CD14-positive monocyte (primary cell): ENCODE data around the gene SIX2. TPM values are rescaled to one million over a fixed set of nuclear protein-coding genes. Genes with fewer than 3 reads are reported as not detected.

Experiments used
- DNase-seq, 3 donors: peaks; one replicate each; pipeline ENCODE4 v3.0.0-alpha.2; 2011 to 2022
- H2AFZ ChIP-seq: 2 replicates; pipeline ENCODE4 v1.6.0; 2012; ENCODE audit warnings: mild to moderate bottlenecking, low read depth, low read length, inconsistent platforms; ENCODE audit not compliant: insufficient read depth, poor library complexity, severe bottlenecking
- H3K27ac ChIP-seq, 2 donors: 1 replicate in 1 of 2; 2 replicates in 1 of 2; pipeline ENCODE4 v1.5.1; 2012 to 2013; ENCODE audit warnings: low read length in 2 of 2, control low read depth in 1 of 2, inconsistent platforms in 1 of 2, low read depth in 1 of 2, mild to moderate bottlenecking in 1 of 2
- H3K27me3 ChIP-seq, 2 donors: one replicate each; pipeline versions ENCODE4 v1.6.0 to v1.6.1; 2011 to 2013; ENCODE audit warnings: low read length in 2 of 2; ENCODE audit not compliant: control insufficient read depth in 2 of 2, insufficient read depth in 2 of 2
- H3K36me3 ChIP-seq, 2 donors: replicated peaks in 1 of 2; 1 replicate in 1 of 2; 2 replicates in 1 of 2; pipeline versions ENCODE4 v1.5.1 to v1.6.1; 2012 to 2013; ENCODE audit warnings: low read length in 2 of 2, control low read depth in 1 of 2, inconsistent platforms in 1 of 2, mild to moderate bottlenecking in 1 of 2; ENCODE audit not compliant: insufficient read depth in 2 of 2, control insufficient read depth in 1 of 2
- H3K4me1 ChIP-seq, 2 donors: 1 replicate in 1 of 2; 2 replicates in 1 of 2; pipeline versions ENCODE4 v1.5.1 to v1.6.1; 2012 to 2013; ENCODE audit warnings: low read length in 2 of 2, control low read depth in 1 of 2, inconsistent platforms in 1 of 2, mild to moderate bottlenecking in 1 of 2, moderate library complexity in 1 of 2; ENCODE audit not compliant: insufficient read depth in 2 of 2, control insufficient read depth in 1 of 2
- H3K4me2 ChIP-seq: replicated peaks from 2 replicates; pipeline ENCODE3; 2012; ENCODE audit warnings: low read length, moderate library complexity, mild to moderate bottlenecking; ENCODE audit not compliant: poor library complexity, severe bottlenecking; ENCODE audit errors: extremely low read depth
- H3K4me3 ChIP-seq, 3 experiments: fragments of 200-600 bp in 1 of 3; sonication (generic) in 1 of 3; replicated peaks in 1 of 3; 1 replicate in 2 of 3; 2 replicates in 1 of 3; pipeline ENCODE4 v1.5.1; 2011 to 2013; ENCODE audit warnings: low read length in 3 of 3, mild to moderate bottlenecking in 3 of 3, control low read depth in 2 of 3, low read depth in 2 of 3, inconsistent platforms in 1 of 3, moderate library complexity in 1 of 3
- H3K79me2 ChIP-seq: 2 replicates; pipeline ENCODE4 v1.6.0; 2012; ENCODE audit warnings: mild to moderate bottlenecking, control low read depth, inconsistent platforms, low read length, moderate library complexity; ENCODE audit not compliant: insufficient read depth
- H3K9ac ChIP-seq: 2 replicates; pipeline ENCODE4 v1.6.0; 2017; ENCODE audit warnings: low read length, mild to moderate bottlenecking; ENCODE audit not compliant: insufficient read depth, poor library complexity, severe bottlenecking
- H3K9me3 ChIP-seq, 2 donors: replicated peaks in 1 of 2; 1 replicate in 1 of 2; 2 replicates in 1 of 2; pipeline versions ENCODE4 v1.5.1 to v1.6.1; 2012 to 2013; ENCODE audit warnings: low read length in 2 of 2, control low read depth in 1 of 2; ENCODE audit not compliant: control insufficient read depth in 1 of 2, insufficient read depth in 1 of 2
- H4K20me1 ChIP-seq: 2 replicates; pipeline ENCODE4 v1.6.0; 2012; ENCODE audit warnings: mild to moderate bottlenecking, low read length, control low read depth, moderate library complexity; ENCODE audit not compliant: insufficient read depth
- H3K27ac Mint-ChIP-seq, 7 donors: one replicate each; pipeline ENCODE4 v1.8.0; 2020; ENCODE audit warnings: mild to moderate bottlenecking in 7 of 7, mixed read lengths in 7 of 7, moderate library complexity in 6 of 7, inconsistent platforms in 2 of 7
- H3K27me3 Mint-ChIP-seq, 3 donors: one replicate each; pipeline ENCODE4 v1.8.0; 2021 to 2022; ENCODE audit warnings: low read depth in 3 of 3, mild to moderate bottlenecking in 3 of 3, mixed read lengths in 3 of 3, moderate library complexity in 3 of 3, inconsistent platforms in 1 of 3
- H3K36me3 Mint-ChIP-seq, 2 donors: one replicate each; pipeline ENCODE4 v1.8.0; 2020; ENCODE audit warnings: mixed read lengths in 2 of 2, inconsistent platforms in 1 of 2, mild to moderate bottlenecking in 1 of 2
- H3K4me1 Mint-ChIP-seq: one replicate; pipeline ENCODE4 v1.8.0; 2020; ENCODE audit warnings: mild to moderate bottlenecking, mixed read lengths
- H3K4me3 Mint-ChIP-seq, 2 donors: one replicate each; pipeline ENCODE4 v1.8.0; 2020; ENCODE audit warnings: mild to moderate bottlenecking in 2 of 2, mixed read lengths in 2 of 2, moderate library complexity in 1 of 2
- H3K9me3 Mint-ChIP-seq, 7 donors: one replicate each; pipeline ENCODE4 v1.8.0; 2020 to 2022; ENCODE audit warnings: mixed read lengths in 7 of 7, mild to moderate bottlenecking in 6 of 7, moderate library complexity in 6 of 7, inconsistent platforms in 2 of 7
- WGBS: methylation state at CpG from one replicate; pipeline ENCODE4 v1.1.5; 2013; ENCODE audit warnings: missing lambda C conversion rate; ENCODE audit not compliant: insufficient coverage; 5-methylcytosine and 5-hydroxymethylcytosine counted together
- intact Hi-C, 2 donors: fragments of 100-400 bp; cut with micrococcal nuclease; formaldehyde crosslinking; loops; one replicate each; pipeline versions ENCODE4 v1.15.0 to v1.15.1; 2023
- polyA plus RNA-seq, 3 donors: library from polyadenylated mRNA; depleted of rRNA in 1 of 3; unstranded in 2 of 3; stranded (reverse) in 1 of 3; fragments of 300-500 nt in 2 of 3; fragments of >200 nt in 1 of 3; fragmentation: Illumina TruSeq in 2 of 3; gene quantifications; 1 replicate in 2 of 3; 2 replicates in 1 of 3; pipeline ENCODE4 v1.2.3, GENCODE V29; 2012 to 2021
- TF ChIP-seq, protein P1 (sequence below): fragments of 200-600 bp; IDR thresholded peaks from one replicate; pipeline ENCODE4 v1.8.0; 2022; ENCODE audit warnings: antibody characterized with exemption, mild to moderate bottlenecking

The SIX2 gene
- polyA plus RNA-seq, 3 donors, result not detected

DNA sequence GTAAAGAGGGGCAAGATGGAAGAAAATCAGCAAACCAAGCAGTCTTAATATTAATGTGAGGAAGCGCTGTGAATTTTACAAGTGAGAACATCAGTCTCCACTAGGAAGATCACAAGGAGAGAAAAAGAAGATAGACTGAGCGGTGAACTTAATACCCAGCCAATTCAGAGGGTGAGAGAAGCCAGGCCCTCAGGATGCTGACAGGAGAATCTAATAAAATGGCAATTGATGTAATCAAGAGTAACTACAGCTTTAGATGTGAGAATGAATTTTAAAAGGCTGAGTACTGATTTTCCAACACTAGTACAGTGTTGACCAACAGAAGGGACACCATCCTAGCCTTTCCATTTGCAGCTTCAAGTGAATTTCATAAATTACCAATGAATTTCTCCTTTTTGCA lies 35.7 kb upstream of the SIX2 start:
- Histone ChIP-seq H3K9me3 (no peaks in the 10 kb centered on the region), H2AFZ (no peak overlapping the region), H3K4me1 (no peaks in the 10 kb centered on the region), H3K36me3 (no peaks in the 10 kb centered on the region), H3K4me2 (no peak overlapping the region), H3K27ac (no peak overlapping the region), H3K9ac (no peak overlapping the region), H3K79me2 (no peaks in the 10 kb centered on the region), H3K27me3 (peaks cover 10 to 14% of the 10 kb centered on the region in 2 donors), H4K20me1 (no peaks in the 10 kb centered on the region), H3K4me3 (no peak overlapping the region)
- Mint-ChIP-seq H3K36me3 (no peaks in the 10 kb centered on the region), H3K27ac (no peak overlapping the region), H3K4me1 (no peaks in the 10 kb centered on the region), H3K9me3 (peaks cover 0 to 3% (median 0%) of the 10 kb centered on the region in 7 donors), H3K27me3 (peaks cover 6 to 25% (median 17%) of the 10 kb centered on the region in 3 donors), H3K4me3 (no peak overlapping the region)
- TF ChIP-seq, protein P1, sequence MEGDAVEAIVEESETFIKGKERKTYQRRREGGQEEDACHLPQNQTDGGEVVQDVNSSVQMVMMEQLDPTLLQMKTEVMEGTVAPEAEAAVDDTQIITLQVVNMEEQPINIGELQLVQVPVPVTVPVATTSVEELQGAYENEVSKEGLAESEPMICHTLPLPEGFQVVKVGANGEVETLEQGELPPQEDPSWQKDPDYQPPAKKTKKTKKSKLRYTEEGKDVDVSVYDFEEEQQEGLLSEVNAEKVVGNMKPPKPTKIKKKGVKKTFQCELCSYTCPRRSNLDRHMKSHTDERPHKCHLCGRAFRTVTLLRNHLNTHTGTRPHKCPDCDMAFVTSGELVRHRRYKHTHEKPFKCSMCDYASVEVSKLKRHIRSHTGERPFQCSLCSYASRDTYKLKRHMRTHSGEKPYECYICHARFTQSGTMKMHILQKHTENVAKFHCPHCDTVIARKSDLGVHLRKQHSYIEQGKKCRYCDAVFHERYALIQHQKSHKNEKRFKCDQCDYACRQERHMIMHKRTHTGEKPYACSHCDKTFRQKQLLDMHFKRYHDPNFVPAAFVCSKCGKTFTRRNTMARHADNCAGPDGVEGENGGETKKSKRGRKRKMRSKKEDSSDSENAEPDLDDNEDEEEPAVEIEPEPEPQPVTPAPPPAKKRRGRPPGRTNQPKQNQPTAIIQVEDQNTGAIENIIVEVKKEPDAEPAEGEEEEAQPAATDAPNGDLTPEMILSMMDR, result no peak
- intact Hi-C loops, result no loop called here
- WGBS, result 100% methylated on average over 1 of the region's 2 CpGs
- DNase-seq, result no peak

DNA sequence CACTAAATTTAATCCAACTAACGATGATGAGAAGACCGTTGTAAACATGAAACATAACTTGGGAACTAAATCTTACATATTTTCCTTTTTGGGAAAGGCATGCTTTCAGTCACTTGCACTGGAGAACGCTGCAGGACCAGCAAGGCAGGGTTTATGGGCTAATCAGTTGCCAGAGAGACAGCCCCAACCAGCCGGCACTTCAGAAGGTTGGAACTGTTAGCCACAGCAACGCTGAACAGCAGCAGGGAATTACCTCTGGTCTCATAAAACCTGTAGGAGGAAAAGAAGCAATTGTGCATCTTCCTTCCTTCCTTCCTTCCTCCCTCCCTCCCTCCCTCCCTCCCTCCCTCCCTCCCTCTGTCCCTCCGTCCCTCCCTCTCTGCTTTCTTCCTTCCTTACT lies 33.9 kb upstream of the SIX2 start:
- Histone ChIP-seq H3K79me2 (no peaks in the 10 kb centered on the region), H3K36me3 (no peaks in the 10 kb centered on the region), H3K4me3 (no peak overlapping the region), H3K27me3 (peaks cover 10 to 14% of the 10 kb centered on the region in 2 donors), H2AFZ (no peak overlapping the region), H3K9ac (no peak overlapping the region), H3K4me2 (no peak overlapping the region), H3K4me1 (no peaks in the 10 kb centered on the region), H3K27ac (no peak overlapping the region), H3K9me3 (no peaks in the 10 kb centered on the region), H4K20me1 (no peaks in the 10 kb centered on the region)
- no peak for DNase-seq
- peaks cover 6 to 23% (median 21%) of the 10 kb centered on the region in 3 donors for H3K27me3 Mint-ChIP-seq
- peaks cover 0 to 3% (median 0%) of the 10 kb centered on the region in 7 donors for H3K9me3 Mint-ChIP-seq
- intact Hi-C loops, result no loop called here
- H3K4me1 Mint-ChIP-seq, result no peaks in the 10 kb centered on the region
- H3K4me3 Mint-ChIP-seq, result peak overlapping the region in 1 of 2 donors; percentile 41
- no peak overlapping the region for H3K27ac Mint-ChIP-seq
- 49% methylated on average over 2 of the region's 6 CpGs for WGBS
- TF ChIP-seq, protein P1, result no peak
- H3K36me3 Mint-ChIP-seq, result no peaks in the 10 kb centered on the region
